ENCODE results near the gene GDI1. TPM values are rescaled to one million over a fixed set of nuclear protein-coding genes. Genes with fewer than 3 reads are reported as not detected.

The GDI1 gene
- total RNA-seq, 4 donors from 2014 or later = 105 to 160 (median 121) TPM

- peaks cover 0 to 17% of the 10 kb centered on the region in 2 donors for H3K36me3 ChIP-seq
- ATAC-seq = peak; percentile 73
- no peaks in the 10 kb centered on the region for H3K27me3 ChIP-seq
- 63% methylated on average over 4 of the region's 29 CpGs; no CpG with 5 or more reads in 1 of the 2 donors for WGBS, 2 donors (ENCODE audit: low coverage in 1 of 2)
- H3K4me3 ChIP-seq = peak overlapping the region; percentile 81 to 85
- TF ChIP-seq POLR2AphosphoS5 (IDR thresholded peaks at IDR 0.05) (peak; percentile 20), POLR2A (IDR thresholded peaks at IDR 0.05) (no peak)
- H3K9me3 ChIP-seq = no peaks in the 10 kb centered on the region
- H3K27ac ChIP-seq = peak overlapping the region; percentile 85 to 94 (median 93)
- H3K4me1 ChIP-seq = peaks cover 0 to 16% (median 3%) of the 10 kb centered on the region in 3 donors
These were observed 25.0 kb upstream of the GDI1 start for GRCh38 chrX:154411981-154412340.

GRCh38 chrX:154412468-154412867, 24.5 kb upstream of the GDI1 start:
- WGBS, 2 donors (ENCODE audit: low coverage in 1 of 2) = no CpG with 5 or more reads among the region's 4 CpGs
- Histone ChIP-seq H3K27me3 (no peaks in the 10 kb centered on the region), H3K4me3 (peak overlapping the region; percentile 81 to 85), H3K27ac (peak overlapping the region; percentile 85 to 94 (median 93)), H3K4me1 (peaks cover 0 to 16% (median 3%) of the 10 kb centered on the region in 3 donors), H3K36me3 (peaks cover 0 to 17% of the 10 kb centered on the region in 2 donors), H3K9me3 (no peaks in the 10 kb centered on the region)
- no peak for TF ChIP-seq POLR2AphosphoS5 (IDR thresholded peaks at IDR 0.05)
- no peak for TF ChIP-seq POLR2A (IDR thresholded peaks at IDR 0.05)
- no peak for TF ChIP-seq EP300 (IDR thresholded peaks at IDR 0.05)
- no peak for TF ChIP-seq CTCF (IDR thresholded peaks at IDR 0.05)
- peak; percentile 40 for ATAC-seq

- 83% methylated on average over 5 of the region's 8 CpGs; no CpG with 5 or more reads in 1 of the 2 donors for WGBS, 2 donors (ENCODE audit: low coverage in 1 of 2)
- Histone ChIP-seq H3K4me3 (no peak overlapping the region), H3K36me3 (peaks cover 0 to 17% of the 10 kb centered on the region in 2 donors), H3K4me1 (peaks cover 0 to 16% (median 3%) of the 10 kb centered on the region in 3 donors), H3K9me3 (no peaks in the 10 kb centered on the region), H3K27me3 (no peaks in the 10 kb centered on the region), H3K27ac (peak overlapping the region in 2 of 4 donors; percentile 94)
- ATAC-seq = no peak
- TF ChIP-seq EP300 (IDR thresholded peaks at IDR 0.05) (no peak), POLR2A (IDR thresholded peaks at IDR 0.05) (no peak), POLR2AphosphoS5 (IDR thresholded peaks at IDR 0.05) (no peak), CTCF (IDR thresholded peaks at IDR 0.05) (no peak)
These were observed 23.8 kb upstream of the GDI1 start for GRCh38 chrX:154413142-154413541.

- H3K27me3 ChIP-seq = no peaks in the 10 kb centered on the region
- H3K4me1 ChIP-seq = peaks cover 0 to 20% (median 3%) of the 10 kb centered on the region in 3 donors
- no peak overlapping the region for H3K27ac ChIP-seq
- WGBS, 2 donors (ENCODE audit: low coverage in 1 of 2) = 39 to 58% methylated on average over 3 to 4 of the region's 7 CpGs
- no peak overlapping the region for H3K4me3 ChIP-seq
- TF ChIP-seq EP300 (IDR thresholded peaks at IDR 0.05) = no peak
- TF ChIP-seq POLR2A (IDR thresholded peaks at IDR 0.05) = no peak
- TF ChIP-seq POLR2AphosphoS5 (IDR thresholded peaks at IDR 0.05) = no peak
- TF ChIP-seq CTCF (IDR thresholded peaks at IDR 0.05) = no peak
- no peaks in the 10 kb centered on the region for H3K9me3 ChIP-seq
- ATAC-seq = no peak
- peaks cover 0 to 24% of the 10 kb centered on the region in 2 donors for H3K36me3 ChIP-seq
These were observed 19.8 kb upstream of the GDI1 start for GRCh38 chrX:154417157-154417556.

- peak overlapping the region in 2 of 4 donors; percentile 56 to 57 for H3K27ac ChIP-seq
- no CpG with 5 or more reads among the region's 8 CpGs for WGBS, 2 donors (ENCODE audit: low coverage in 1 of 2)
These were observed 17.8 kb upstream of the GDI1 start for GRCh38 chrX:154419189-154419588.

More at GRCh38 chrX:154419189-154419588, 17.8 kb upstream of the GDI1 start:
- H3K9me3 ChIP-seq = no peaks in the 10 kb centered on the region
- TF ChIP-seq POLR2A (IDR thresholded peaks at IDR 0.05) (no peak), CTCF (IDR thresholded peaks at IDR 0.05) (no peak), EP300 (IDR thresholded peaks at IDR 0.05) (no peak), POLR2AphosphoS5 (IDR thresholded peaks at IDR 0.05) (no peak)
- H3K36me3 ChIP-seq = peaks cover 0 to 12% of the 10 kb centered on the region in 2 donors
- no peak overlapping the region for H3K4me3 ChIP-seq
- ATAC-seq = no peak
- H3K27me3 ChIP-seq = no peaks in the 10 kb centered on the region
- H3K4me1 ChIP-seq = peaks cover 0 to 12% (median 0%) of the 10 kb centered on the region in 3 donors

Data from gastroesophageal sphincter (tissue), 4 donors.